ENCODE results near the gene THAP3.
"Not testable (repeated sequence)": the region's sequence is repeated elsewhere in the genome, so short reads cannot be mapped to it uniquely, and the experiment has no call there.

The THAP3 gene

DNA sequence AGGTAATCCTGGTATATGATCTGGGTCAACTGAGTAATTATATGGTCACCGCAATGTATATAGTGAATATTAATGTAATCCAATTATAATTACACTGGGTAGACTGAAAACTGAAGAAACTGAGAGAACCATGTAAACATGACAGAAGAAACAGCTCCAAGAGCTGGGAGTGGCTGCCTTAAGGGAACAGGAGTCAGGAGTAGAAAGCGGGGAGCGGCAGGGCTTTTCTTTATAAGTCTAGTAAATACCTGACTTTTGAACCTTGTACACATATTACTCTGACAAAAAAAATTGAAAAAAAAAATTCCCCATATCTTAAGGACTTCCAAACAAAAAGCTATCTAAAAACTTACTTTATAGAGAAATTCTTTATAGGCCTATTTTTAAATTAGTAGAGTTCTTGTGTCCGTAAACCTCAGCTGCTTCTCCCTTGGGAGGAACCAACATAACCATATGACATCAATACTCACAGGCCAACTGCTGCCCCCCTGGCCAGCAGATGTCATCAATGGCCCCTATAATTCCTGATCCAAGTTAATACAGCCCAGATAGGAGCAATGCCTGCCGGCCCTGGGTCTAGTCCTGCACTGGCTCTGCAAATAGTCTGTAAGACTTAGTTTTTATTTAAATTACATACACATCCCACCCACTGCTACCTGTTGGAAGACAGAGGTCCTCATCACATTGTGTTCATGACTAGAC is 33.8 kb downstream of the THAP3 start:
- Histone ChIP-seq H3K4me1 (ENCODE audit: control insufficient read depth, insufficient read depth, low read length) (no peaks in the 10 kb centered on the region), H3K9ac (ENCODE audit: low read length) (no peak overlapping the region), H3K36me3 (ENCODE audit: control insufficient read depth, insufficient read depth, low read length) (peaks cover 4% of the 10 kb centered on the region), H3K27me3 (ENCODE audit: control insufficient read depth, insufficient read depth, low read length) (no peaks in the 10 kb centered on the region), H3K4me3 (ENCODE audit: low read length) (no peak overlapping the region), H3K27ac (ENCODE audit: low read depth, low read length) (no peak overlapping the region)

- no peaks in the 10 kb centered on the region for H3K27me3 ChIP-seq (ENCODE audit: control insufficient read depth, insufficient read depth, low read length)
- no peaks in the 10 kb centered on the region for H3K36me3 ChIP-seq (ENCODE audit: control insufficient read depth, insufficient read depth, low read length)
- H3K4me3 ChIP-seq (ENCODE audit: low read length) = no peak overlapping the region
- H3K9ac ChIP-seq (ENCODE audit: low read length) = no peak overlapping the region
- no peaks in the 10 kb centered on the region for H3K4me1 ChIP-seq (ENCODE audit: control insufficient read depth, insufficient read depth, low read length)
- no peak overlapping the region for H3K27ac ChIP-seq (ENCODE audit: low read depth, low read length)
Observed at GRCh38 chr1:6660415-6661049, 35.9 kb downstream of the THAP3 start.

GRCh38 chr1:6662468-6662867 is 37.8 kb downstream of the THAP3 start:
- H3K27me3 ChIP-seq (ENCODE audit: control insufficient read depth, insufficient read depth, low read length); H3K27ac ChIP-seq (ENCODE audit: low read depth, low read length); H3K4me1 ChIP-seq (ENCODE audit: control insufficient read depth, insufficient read depth, low read length); H3K4me3 ChIP-seq (ENCODE audit: low read length); H3K9ac ChIP-seq (ENCODE audit: low read length): not testable (repeated sequence)
- peaks cover 11% of the 10 kb centered on the region for H3K36me3 ChIP-seq (ENCODE audit: control insufficient read depth, insufficient read depth, low read length)

GRCh38 chr1:6666696-6667095 is 42.0 kb downstream of the THAP3 start:
- peaks cover 11% of the 10 kb centered on the region for H3K36me3 ChIP-seq (ENCODE audit: control insufficient read depth, insufficient read depth, low read length)
- no peak overlapping the region for H3K9ac ChIP-seq (ENCODE audit: low read length)
- no peak overlapping the region for H3K27ac ChIP-seq (ENCODE audit: low read depth, low read length)
- H3K27me3 ChIP-seq (ENCODE audit: control insufficient read depth, insufficient read depth, low read length) = no peaks in the 10 kb centered on the region
- no peak overlapping the region for H3K4me3 ChIP-seq (ENCODE audit: low read length)
- H3K4me1 ChIP-seq (ENCODE audit: control insufficient read depth, insufficient read depth, low read length) = no peaks in the 10 kb centered on the region

DNA sequence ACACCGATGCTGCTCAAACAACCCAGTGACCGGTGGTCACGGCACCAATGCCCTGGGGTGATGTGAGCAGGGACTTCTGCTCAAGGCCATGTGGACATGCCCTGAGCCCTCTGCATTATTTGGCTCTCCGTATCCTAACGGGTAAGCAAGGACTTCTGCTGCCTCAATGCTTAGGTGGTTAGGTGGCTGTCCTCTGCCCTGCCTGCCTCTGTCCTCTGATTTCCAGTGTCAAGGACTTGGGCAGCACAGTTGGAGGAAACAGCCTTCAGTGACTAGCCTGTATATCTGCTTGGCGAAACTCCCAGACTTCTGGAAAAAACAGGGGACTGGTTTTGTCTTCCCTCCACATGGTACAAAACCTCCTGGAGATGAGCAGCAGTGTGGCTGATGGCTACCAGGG is 42.5 kb downstream of the THAP3 start:
- Histone ChIP-seq H3K4me3 (ENCODE audit: low read length) (no peak overlapping the region), H3K36me3 (ENCODE audit: control insufficient read depth, insufficient read depth, low read length) (peaks cover 11% of the 10 kb centered on the region), H3K27ac (ENCODE audit: low read depth, low read length) (no peak overlapping the region), H3K4me1 (ENCODE audit: control insufficient read depth, insufficient read depth, low read length) (no peaks in the 10 kb centered on the region), H3K27me3 (ENCODE audit: control insufficient read depth, insufficient read depth, low read length) (no peaks in the 10 kb centered on the region), H3K9ac (ENCODE audit: low read length) (no peak overlapping the region)

GRCh38 chr1:6668503-6668902 is 43.8 kb downstream of the THAP3 start:
- H3K27ac ChIP-seq (ENCODE audit: low read depth, low read length) = no peak overlapping the region
- no peaks in the 10 kb centered on the region for H3K27me3 ChIP-seq (ENCODE audit: control insufficient read depth, insufficient read depth, low read length)
- H3K4me3 ChIP-seq (ENCODE audit: low read length) = no peak overlapping the region
- peaks cover 11% of the 10 kb centered on the region for H3K36me3 ChIP-seq (ENCODE audit: control insufficient read depth, insufficient read depth, low read length)
- no peak overlapping the region for H3K9ac ChIP-seq (ENCODE audit: low read length)
- peaks cover 6% of the 10 kb centered on the region for H3K4me1 ChIP-seq (ENCODE audit: control insufficient read depth, insufficient read depth, low read length)

DNA sequence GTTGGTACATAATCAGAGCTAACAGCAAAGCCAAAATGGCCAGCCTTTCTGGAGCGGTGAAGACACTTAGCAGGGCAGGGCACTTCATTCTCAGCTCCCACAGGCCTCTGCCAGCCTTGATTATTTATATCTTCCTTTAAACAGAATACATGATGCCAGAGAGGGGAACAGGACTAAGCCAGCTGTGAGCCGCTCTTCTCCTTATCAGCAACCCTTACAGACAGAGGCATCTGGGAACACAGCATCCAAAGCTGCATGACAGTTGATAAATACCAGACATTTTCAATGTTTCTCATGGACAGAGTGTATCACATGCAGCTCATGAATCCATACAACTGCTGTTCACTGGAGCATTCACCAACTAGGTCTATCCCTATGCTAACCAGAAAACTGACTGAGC is 47.9 kb downstream of the THAP3 start:
- Histone ChIP-seq H3K4me1 (ENCODE audit: control insufficient read depth, insufficient read depth, low read length) (peaks cover 6% of the 10 kb centered on the region), H3K9ac (ENCODE audit: low read length) (no peak overlapping the region)

GRCh38 chr1:6673816-6674398 is 49.2 kb downstream of the THAP3 start:
- Histone ChIP-seq H3K27me3 (ENCODE audit: control insufficient read depth, insufficient read depth, low read length) (no peaks in the 10 kb centered on the region), H3K36me3 (ENCODE audit: control insufficient read depth, insufficient read depth, low read length) (peaks cover 17% of the 10 kb centered on the region), H3K9ac (ENCODE audit: low read length) (no peak overlapping the region), H3K4me3 (ENCODE audit: low read length) (no peak overlapping the region), H3K4me1 (ENCODE audit: control insufficient read depth, insufficient read depth, low read length) (peaks cover 6% of the 10 kb centered on the region), H3K27ac (ENCODE audit: low read depth, low read length) (no peak overlapping the region)

More for the DNA sequence above, 47.9 kb downstream of the THAP3 start:
- Histone ChIP-seq H3K36me3 (ENCODE audit: control insufficient read depth, insufficient read depth, low read length) (peaks cover 8% of the 10 kb centered on the region), H3K4me3 (ENCODE audit: low read length) (no peak overlapping the region), H3K27ac (ENCODE audit: low read depth, low read length) (no peak overlapping the region), H3K27me3 (ENCODE audit: control insufficient read depth, insufficient read depth, low read length) (no peaks in the 10 kb centered on the region)

DNA sequence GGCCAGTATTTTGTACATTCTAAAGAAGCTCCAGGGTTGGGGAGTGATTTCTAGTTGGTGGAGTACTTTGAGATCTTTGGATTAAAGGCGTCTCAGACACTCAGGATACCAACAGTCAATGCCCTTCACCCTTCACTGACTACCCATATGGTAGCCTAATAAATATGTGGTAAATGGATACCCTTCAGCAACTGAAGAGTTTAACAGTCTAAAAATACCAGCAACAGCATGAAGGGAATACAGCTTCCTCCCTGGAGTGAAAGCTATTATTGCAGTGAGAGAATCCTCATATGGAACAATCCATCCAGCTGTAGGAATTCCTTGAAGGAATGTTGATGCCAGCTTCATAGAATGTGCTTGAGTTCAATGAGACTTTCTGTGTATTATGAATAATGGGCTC is 50.1 kb downstream of the THAP3 start:
- Histone ChIP-seq H3K36me3 (ENCODE audit: control insufficient read depth, insufficient read depth, low read length) (peaks cover 21% of the 10 kb centered on the region), H3K27me3 (ENCODE audit: control insufficient read depth, insufficient read depth, low read length) (no peaks in the 10 kb centered on the region), H3K27ac (ENCODE audit: low read depth, low read length) (no peak overlapping the region), H3K4me3 (ENCODE audit: low read length) (no peak overlapping the region), H3K9ac (ENCODE audit: low read length) (no peak overlapping the region), H3K4me1 (ENCODE audit: control insufficient read depth, insufficient read depth, low read length) (peaks cover 6% of the 10 kb centered on the region)

DNA sequence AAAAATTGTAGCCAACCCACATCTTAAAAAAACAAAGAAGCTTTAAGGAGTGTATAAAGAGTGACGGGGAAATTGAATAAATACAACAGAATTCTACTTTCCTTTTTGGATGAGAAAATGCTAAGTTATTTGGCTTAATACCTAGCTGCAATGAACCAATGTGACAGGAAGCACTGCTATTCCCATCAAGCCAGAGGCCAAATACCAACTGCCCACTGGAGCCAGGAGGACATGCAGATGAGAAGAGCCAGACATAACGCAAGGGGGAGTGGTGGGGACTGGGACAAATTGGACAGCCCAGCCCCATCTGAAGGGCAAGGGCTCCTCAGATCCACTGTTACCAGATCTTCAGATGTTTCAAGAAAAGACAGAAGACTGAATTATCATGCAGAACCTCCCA is 51.3 kb downstream of the THAP3 start:
- H3K9ac ChIP-seq (ENCODE audit: low read length) = no peak overlapping the region
- no peak overlapping the region for H3K27ac ChIP-seq (ENCODE audit: low read depth, low read length)
- peaks cover 6% of the 10 kb centered on the region for H3K4me1 ChIP-seq (ENCODE audit: control insufficient read depth, insufficient read depth, low read length)
- no peak overlapping the region for H3K4me3 ChIP-seq (ENCODE audit: low read length)
- no peaks in the 10 kb centered on the region for H3K27me3 ChIP-seq (ENCODE audit: control insufficient read depth, insufficient read depth, low read length)
- H3K36me3 ChIP-seq (ENCODE audit: control insufficient read depth, insufficient read depth, low read length) = peaks cover 22% of the 10 kb centered on the region

All from rectal smooth muscle tissue (tissue), 1 donor.